GM19193 (cell line): Measurements from ENCODE around the gene RNF224.

Source experiments
- POLR2A ChIP-seq: IDR thresholded peaks from 4 replicates; pipeline ENCODE4 v1.6.1; 2011; ENCODE audit not compliant: insufficient read depth, insufficient read length; ENCODE audit errors: extremely low read depth

Gene RNF224

GRCh38 chr9:137188490-137189296 is 38.6 kb upstream of the RNF224 start, which contains the start of the genes ANAPC2 and SSNA1:
Gene ANAPC2, minus strand, starts transcription at chr9:137188560. Its CDS starts 28 bp downstream, at chr9:137188532.
Gene SSNA1, plus strand, starts transcription at chr9:137188676. Its CDS starts 51 bp downstream, at chr9:137188727.
- TF ChIP-seq POLR2A, result peak; percentile 94

GRCh38 chr9:137189297-137190295 is 37.7 kb upstream of the RNF224 start:
- TF ChIP-seq POLR2A, result no peak

GRCh38 chr9:137190315-137190856 is 36.9 kb upstream of the RNF224 start:
- TF ChIP-seq POLR2A, result no peak

GRCh38 chr9:137191245-137191644 is 36.1 kb upstream of the RNF224 start:
- no peak for TF ChIP-seq POLR2A

- TF ChIP-seq POLR2A, result no peak
These were observed 35.4 kb upstream of the RNF224 start for GRCh38 chr9:137191691-137192447.

- no peak for TF ChIP-seq POLR2A
These were observed 34.9 kb upstream of the RNF224 start for GRCh38 chr9:137192448-137192780.

- TF ChIP-seq POLR2A, result no peak
These were observed 34.4 kb upstream of the RNF224 start for GRCh38 chr9:137192859-137193258.

- no peak for TF ChIP-seq POLR2A
These were observed 33.5 kb upstream of the RNF224 start for GRCh38 chr9:137193771-137194170.

GRCh38 chr9:137194388-137194787 is 32.9 kb upstream of the RNF224 start:
- no peak for TF ChIP-seq POLR2A

- no peak for TF ChIP-seq POLR2A
These were observed 32.4 kb upstream of the RNF224 start for GRCh38 chr9:137194909-137195308.

GRCh38 chr9:137195525-137196220 is 31.6 kb upstream of the RNF224 start:
- no peak for TF ChIP-seq POLR2A

GRCh38 chr9:137198051-137198901 is 29.0 kb upstream of the RNF224 start:
- TF ChIP-seq POLR2A, result no peak

GRCh38 chr9:137198902-137199283 is 28.4 kb upstream of the RNF224 start:
- no peak for TF ChIP-seq POLR2A
